ENCODE results near the gene FNDC11. TPM values are rescaled to one million over a fixed set of nuclear protein-coding genes. Genes with fewer than 3 reads are reported as not detected.

The FNDC11 gene
- total and polyA plus RNA-seq, 2 donors (not counting 3 experiments of a cell fraction or from before 2014, with no cell fraction given): 0.71 to 1.9 TPM

DNA sequence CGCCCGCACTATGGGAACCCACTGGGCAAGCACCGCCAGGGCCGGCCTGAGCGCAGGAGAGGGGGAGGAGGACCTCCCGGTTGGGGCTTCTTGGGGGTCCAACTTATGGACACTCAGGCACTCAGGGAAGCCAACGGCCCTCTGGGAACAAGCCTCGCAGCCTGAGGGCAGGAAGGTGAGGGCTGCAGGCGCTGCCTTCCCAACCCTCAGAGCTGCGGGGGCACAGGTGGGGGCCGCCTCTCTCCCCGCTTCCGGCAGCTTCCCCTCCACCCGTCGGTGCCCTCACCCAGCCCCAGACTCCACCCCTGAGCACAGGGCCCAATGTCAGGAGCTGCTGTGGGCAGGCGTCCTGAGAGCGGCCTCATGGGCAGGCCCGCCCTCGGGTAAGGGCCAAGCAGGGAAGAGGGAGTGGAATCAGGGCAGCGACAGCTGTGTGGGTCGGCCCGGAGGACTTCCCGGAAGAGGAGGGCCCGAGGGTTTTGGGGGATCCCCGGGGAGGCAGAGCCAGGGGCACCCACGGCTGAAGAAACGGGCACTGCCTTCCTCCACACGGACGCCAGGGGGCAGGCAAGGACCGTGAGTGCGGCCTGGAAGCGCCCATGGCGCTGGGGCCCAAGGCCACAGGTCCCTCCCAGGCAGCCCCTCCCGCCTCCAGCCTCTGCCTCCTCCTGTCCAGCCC, 16.3 kb upstream of the FNDC11 start:
- Histone ChIP-seq H2AFZ (ENCODE audit: low read depth, low read length) (peak overlapping the region; percentile 61), H4K20me1 (replicated peaks; ENCODE audit: control insufficient read depth, extremely low read depth, insufficient read depth, low read length) (no peaks in the 10 kb centered on the region), H3K79me2 (ENCODE audit: control insufficient read depth, insufficient read depth, low read length) (no peaks in the 10 kb centered on the region), H3K4me3 (replicated peaks in 1 of 3; ENCODE audit: insufficient read depth in 1 of 3, low read depth in 1 of 3, low read length in 3 of 3) (peak overlapping the region in 1 of 3 experiments; percentile 34), H3K4me2 (ENCODE audit: insufficient read depth, low read length) (no peak overlapping the region), H3K9me3 (replicated peaks; ENCODE audit: control insufficient read depth, insufficient read depth, low read length) (no peaks in the 10 kb centered on the region), H3K4me1 (ENCODE audit: control insufficient read depth, extremely low read depth, insufficient read depth, low read length) (no peaks in the 10 kb centered on the region), H3K27me3 (ENCODE audit: control insufficient read depth in 2 of 2, insufficient read depth in 2 of 2, low read length in 2 of 2) (no peaks in the 10 kb centered on the region), H3K9ac (replicated peaks; ENCODE audit: extremely low read depth, insufficient read depth, low read length) (no peak overlapping the region), H3K9me1 (replicated peaks; ENCODE audit: control insufficient read depth, extremely low read depth, insufficient read depth, low read length) (no peaks in the 10 kb centered on the region), H3K27ac (ENCODE audit: insufficient read depth, low read depth, low read length) (no peak overlapping the region), H3K36me3 (ENCODE audit: control insufficient read depth in 2 of 2, extremely low read depth in 1 of 2, insufficient read depth in 2 of 2, low read length in 2 of 2) (no peaks in the 10 kb centered on the region)
- DNase-seq (ENCODE audit: low read depth, low spot score): peak; percentile 90
- peak; percentile 41 for TF ChIP-seq POLR2A (IDR thresholded peaks at IDR 0.05; ENCODE audit: low read depth, low read length)
- TF ChIP-seq, protein P1, sequence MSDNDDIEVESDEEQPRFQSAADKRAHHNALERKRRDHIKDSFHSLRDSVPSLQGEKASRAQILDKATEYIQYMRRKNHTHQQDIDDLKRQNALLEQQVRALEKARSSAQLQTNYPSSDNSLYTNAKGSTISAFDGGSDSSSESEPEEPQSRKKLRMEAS (IDR thresholded peaks at IDR 0.05; ENCODE audit: insufficient read depth, insufficient read length): no peak
- peak; percentile 52 for TF ChIP-seq POLR2AphosphoS5 (IDR thresholded peaks at IDR 0.05; ENCODE audit: insufficient read depth, low read depth, low read length)
- TF ChIP-seq, protein P2, sequence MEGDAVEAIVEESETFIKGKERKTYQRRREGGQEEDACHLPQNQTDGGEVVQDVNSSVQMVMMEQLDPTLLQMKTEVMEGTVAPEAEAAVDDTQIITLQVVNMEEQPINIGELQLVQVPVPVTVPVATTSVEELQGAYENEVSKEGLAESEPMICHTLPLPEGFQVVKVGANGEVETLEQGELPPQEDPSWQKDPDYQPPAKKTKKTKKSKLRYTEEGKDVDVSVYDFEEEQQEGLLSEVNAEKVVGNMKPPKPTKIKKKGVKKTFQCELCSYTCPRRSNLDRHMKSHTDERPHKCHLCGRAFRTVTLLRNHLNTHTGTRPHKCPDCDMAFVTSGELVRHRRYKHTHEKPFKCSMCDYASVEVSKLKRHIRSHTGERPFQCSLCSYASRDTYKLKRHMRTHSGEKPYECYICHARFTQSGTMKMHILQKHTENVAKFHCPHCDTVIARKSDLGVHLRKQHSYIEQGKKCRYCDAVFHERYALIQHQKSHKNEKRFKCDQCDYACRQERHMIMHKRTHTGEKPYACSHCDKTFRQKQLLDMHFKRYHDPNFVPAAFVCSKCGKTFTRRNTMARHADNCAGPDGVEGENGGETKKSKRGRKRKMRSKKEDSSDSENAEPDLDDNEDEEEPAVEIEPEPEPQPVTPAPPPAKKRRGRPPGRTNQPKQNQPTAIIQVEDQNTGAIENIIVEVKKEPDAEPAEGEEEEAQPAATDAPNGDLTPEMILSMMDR (IDR thresholded peaks at IDR 0.05; ENCODE audit: extremely low read depth in 1 of 2, insufficient read depth in 1 of 2, low read depth in 1 of 2, low read length in 2 of 2): peak; percentile 86 to 98
- no peak for TF ChIP-seq FOS (IDR thresholded peaks at IDR 0.05; ENCODE audit: borderline replicate concordance, insufficient read depth, low read length)
- POLR2A ChIA-PET: interaction anchor here (0.5 to 1.5 kb wide), 5 partner anchors 9 to 506 kb away, joined by 3 to 6 read pairs (median 5); partner anchors contain the start of genes HELZ2 and TPD52L2
- intact Hi-C loops (cut with micrococcal nuclease): loop anchor here (1.0 to 2.0 kb wide), 6 partner anchors 237 to 583 kb away; no protein-coding TSS in a partner anchor
- CTCF ChIA-PET: interaction anchor here (0.7 to 5.7 kb wide), 43 partner anchors 9 to 584 kb away, joined by 3 to 89 read pairs (median 5); partner anchors contain the start of genes ARFRP1, DNAJC5, GMEB2 and HELZ2
- no TSS peak for BruUV-seq (replicated peaks)
- peak; percentile 93 for FAIRE-seq
- dilution Hi-C loops (cut with MboI; ENCODE audit: extremely low pct_ligation_motif_present, low sequenced_read_pairs): no loop called here

All from endothelial cell of umbilical vein (primary cell).